IMR-90 (cell line): Measurements from ENCODE around the gene MCRIP2. TPM values are rescaled to one million over a fixed set of nuclear protein-coding genes. Genes with fewer than 3 reads are reported as not detected.

Source experiments
- ATAC-seq: fragments of 200-7000 bp; cut with Tn5 transposase; 2 replicates; pipeline ENCODE4 v1.9.1; 2020; ENCODE audit warnings: low read depth, mild to moderate bottlenecking, moderate library complexity
- BruUV-seq: library from RNA; stranded (reverse); fragments of 400-500 nt; replicated peaks from 2 replicates; lab custom pipeline; 2021; lab: Mats Ljungman, UMichigan
- CTCF ChIA-PET: fragments of 300-600 bp; formaldehyde crosslinking; extraction: SDS; loops from one replicate; lab custom pipeline; 2021; ENCODE audit warnings: antibody characterized with exemption; lab: Yijun Ruan, JAX
- POLR2A ChIA-PET: fragments of 300-600 bp; sonication (Branson Sonifier 250); formaldehyde crosslinking; loops from one replicate; lab custom pipeline; 2022; ENCODE audit warnings: antibody characterized with exemption; ENCODE audit not compliant: unreplicated experiment; lab: Charles Lee
- DNase-seq: peaks from one replicate; pipeline ENCODE4 v3.0.0; 2013
- H2AFZ ChIP-seq: replicated peaks from 2 replicates; pipeline ENCODE3; 2013; ENCODE audit warnings: low read length, mild to moderate bottlenecking; ENCODE audit not compliant: poor library complexity
- H2AK5ac ChIP-seq: 2 replicates; pipeline ENCODE4 v1.6.1; 2013; ENCODE audit warnings: low read depth, low read length, inconsistent platforms
- H2AK9ac ChIP-seq: replicated peaks from 2 replicates; pipeline ENCODE3; 2013; ENCODE audit warnings: mild to moderate bottlenecking, low read depth, low read length, moderate library complexity; ENCODE audit not compliant: poor library complexity
- H2BK120ac ChIP-seq: 2 replicates; pipeline ENCODE4 v1.6.1; 2013; ENCODE audit warnings: low read depth, low read length, inconsistent platforms
- H2BK15ac ChIP-seq: 3 replicates; pipeline ENCODE4 v1.6.1; 2013; ENCODE audit warnings: low read depth, low read length, inconsistent platforms
- H2BK20ac ChIP-seq: 2 replicates; pipeline ENCODE4 v1.6.1; 2013; ENCODE audit warnings: low read depth, mild to moderate bottlenecking, inconsistent platforms, low read length, moderate library complexity
- H2BK5ac ChIP-seq: 2 replicates; pipeline ENCODE4 v1.6.1; 2013; ENCODE audit warnings: mild to moderate bottlenecking, low read depth, low read length, inconsistent platforms; ENCODE audit not compliant: poor library complexity, severe bottlenecking
- H3K14ac ChIP-seq: replicated peaks from 2 replicates; pipeline ENCODE4 v1.6.1; 2013; ENCODE audit warnings: low read depth, low read length, inconsistent platforms
- H3K18ac ChIP-seq: 2 replicates; pipeline ENCODE4 v1.6.1; 2013; ENCODE audit warnings: low read depth, low read length, control low read depth
- H3K23ac ChIP-seq: 2 replicates; pipeline ENCODE4 v1.6.1; 2013; ENCODE audit warnings: low read depth, low read length, inconsistent platforms
- H3K27ac ChIP-seq: 2 replicates; pipeline ENCODE4 v1.5.1; 2013; ENCODE audit warnings: mild to moderate bottlenecking, control low read depth, low read length; ENCODE audit not compliant: insufficient read depth
- H3K27me3 ChIP-seq: 2 replicates; pipeline ENCODE4 v1.6.1; 2013; ENCODE audit warnings: low read length; ENCODE audit not compliant: control insufficient read depth, insufficient read depth
- H3K36me3 ChIP-seq: 2 replicates; pipeline ENCODE4 v1.6.1; 2013; ENCODE audit warnings: low read length, mixed read lengths; ENCODE audit not compliant: control insufficient read depth, insufficient read depth
- H3K4ac ChIP-seq: 2 replicates; pipeline ENCODE4 v1.6.1; 2013; ENCODE audit warnings: low read depth, low read length, inconsistent platforms
- H3K4me1 ChIP-seq: 2 replicates; pipeline ENCODE4 v1.6.1; 2013; ENCODE audit warnings: low read length, mixed read lengths; ENCODE audit not compliant: control insufficient read depth, insufficient read depth
- H3K4me2 ChIP-seq: 2 replicates; pipeline ENCODE4 v1.6.1; 2013; ENCODE audit warnings: low read depth, mild to moderate bottlenecking, control low read depth, low read length, moderate library complexity
- H3K4me3 ChIP-seq: 2 replicates; pipeline ENCODE4 v1.5.1; 2013; ENCODE audit warnings: low read depth, mild to moderate bottlenecking, control low read depth, low read length, moderate library complexity; ENCODE audit not compliant: insufficient read depth
- H3K56ac ChIP-seq: 2 replicates; pipeline ENCODE4 v1.6.1; 2013; ENCODE audit warnings: low read length, inconsistent platforms; ENCODE audit not compliant: insufficient read depth; ENCODE audit errors: extremely low read depth
- H3K79me1 ChIP-seq, 2 experiments: 2 replicates each; pipeline ENCODE4 v1.6.1; 2013; ENCODE audit warnings: low read length in 2 of 2, inconsistent platforms in 1 of 2, low read depth in 1 of 2
- H3K9ac ChIP-seq: 2 replicates; pipeline ENCODE4 v1.6.1; 2013; ENCODE audit warnings: low read depth, low read length, control low read depth
- H3K9me1 ChIP-seq: 2 replicates; pipeline ENCODE4 v1.6.1; 2013; ENCODE audit warnings: low read length, inconsistent platforms; ENCODE audit not compliant: insufficient read depth
- H3K9me3 ChIP-seq: 2 replicates; pipeline ENCODE4 v1.6.1; 2013; ENCODE audit warnings: low read length; ENCODE audit not compliant: control insufficient read depth, insufficient read depth
- H4K20me1 ChIP-seq: 2 replicates; pipeline ENCODE4 v1.6.1; 2013; ENCODE audit warnings: low read length, inconsistent platforms; ENCODE audit not compliant: insufficient read depth
- H4K5ac ChIP-seq: 2 replicates; pipeline ENCODE4 v1.6.1; 2013; ENCODE audit warnings: mild to moderate bottlenecking, low read depth, low read length, control low read depth
- H4K8ac ChIP-seq, 2 experiments: 2 replicates each; pipeline ENCODE4 v1.6.1; 2013; ENCODE audit warnings: low read depth in 2 of 2, low read length in 2 of 2, control low read depth in 1 of 2, inconsistent platforms in 1 of 2
- H4K91ac ChIP-seq: 2 replicates; pipeline ENCODE4 v1.6.1; 2013; ENCODE audit warnings: low read depth, low read length, inconsistent platforms; ENCODE audit not compliant: insufficient read depth
- BHLHE40 ChIP-seq: fragments of 150-350 bp; IDR thresholded peaks from 2 replicates; pipeline ENCODE4 v1.6.1; 2016; ENCODE audit warnings: mild to moderate bottlenecking, low read depth, low read length
- MAFK ChIP-seq: IDR thresholded peaks from 2 replicates; pipeline ENCODE4 v1.6.1; 2012; ENCODE audit warnings: low read depth, low read length, improper control_type of control experiment
- NFE2L2 ChIP-seq: fragments of 150-350 bp; IDR thresholded peaks from 2 replicates; pipeline ENCODE4 v1.6.1; 2016; ENCODE audit warnings: low read depth, mild to moderate bottlenecking, low read length
- RAD21 ChIP-seq: IDR thresholded peaks from 2 replicates; pipeline ENCODE4 v1.6.1; 2012; ENCODE audit warnings: low read length, improper control_type of control experiment
- RCOR1 ChIP-seq: IDR thresholded peaks from 2 replicates; pipeline ENCODE4 v1.6.1; 2012; ENCODE audit warnings: mild to moderate bottlenecking, low read length, improper control_type of control experiment; ENCODE audit not compliant: insufficient replicate concordance
- USF2 ChIP-seq: fragments of 150-350 bp; IDR thresholded peaks from 2 replicates; pipeline ENCODE4 v1.6.1; 2017; ENCODE audit warnings: mild to moderate bottlenecking, antibody characterized with exemption, low read length, low read depth
- WGBS, 2 experiments: methylation state at CpG; one replicate each; pipeline versions ENCODE4 v1.1.5 to v1.1.7; 2013; ENCODE audit warnings: missing lambda C conversion rate in 2 of 2; ENCODE audit not compliant: insufficient read length in 1 of 2; ENCODE audit errors: extremely low coverage in 2 of 2; 5-methylcytosine and 5-hydroxymethylcytosine counted together
- dilution Hi-C: fragments of 300-500 bp; cut with HindIII; formaldehyde crosslinking; loops from one replicate; pipeline ENCODE4 v1.14.3; 2018; ENCODE audit warnings: low sequenced_read_pairs; ENCODE audit not compliant: unreplicated experiment
- in situ Hi-C: fragments of 300-500 bp; cut with MboI; formaldehyde crosslinking; loops from 3 replicates; pipeline ENCODE4 v1.14.3; 2019; ENCODE audit warnings: low sequenced_read_pairs, inconsistent platforms, mixed read lengths
- intact Hi-C: fragments of 100-400 bp; cut with micrococcal nuclease; formaldehyde crosslinking; loops from 2 replicates; pipeline ENCODE4 v1.10.0; 2022
- polyA plus RNA-seq, 3 experiments: library from polyadenylated mRNA; depleted of rRNA; stranded (reverse); fragments of >200 nt; gene quantifications; 2 replicates each; pipeline ENCODE4 v1.2.3, GENCODE V29; 2012; ENCODE audit warnings: low replicate concordance in 1 of 3
- total RNA-seq: library from RNA; depleted of rRNA; stranded (reverse); fragments of >200 nt; gene quantifications from 2 replicates; pipeline ENCODE4 v1.2.3, GENCODE V29; 2012

Gene MCRIP2
- total and polyA plus RNA-seq, 2 of the 4 experiments (the other 2 are of a cell fraction) = 6.3 to 19.6 TPM

GRCh38 chr16:652454-653305 is 11.1 kb downstream of the MCRIP2 start:
- Histone ChIP-seq H3K27me3 (no peaks in the 10 kb centered on the region), H3K4me2 (no peak overlapping the region), H2BK20ac (no peak overlapping the region), H2BK5ac (no peak overlapping the region), H2AK9ac (no peak overlapping the region), H4K20me1 (no peaks in the 10 kb centered on the region), H2BK15ac (no peak overlapping the region), H3K18ac (no peak overlapping the region), H3K9me1 (peaks cover 9% of the 10 kb centered on the region; the same call in 1 of the 2 replicates), H3K27ac (no peak overlapping the region), H3K56ac (no peak overlapping the region), H2BK120ac (no peak overlapping the region), H3K4me3 (no peak overlapping the region), H2AFZ (no peak overlapping the region), H4K8ac (no peak overlapping the region), H2AK5ac (no peak overlapping the region), H3K4me1 (peaks cover 12% of the 10 kb centered on the region), H3K14ac (no peak overlapping the region), H4K91ac (no peak overlapping the region), H4K5ac (no peak overlapping the region), H3K23ac (no peak overlapping the region), H3K9me3 (no peaks in the 10 kb centered on the region), H3K36me3 (peaks cover 3% of the 10 kb centered on the region; the same call in 1 of the 2 replicates), H3K79me1 (peaks cover 10 to 24% of the 10 kb centered on the region in 2 experiments; a peak in 3 of 4 replicates), H3K9ac (no peak overlapping the region), H3K4ac (no peak overlapping the region)
- WGBS, 2 experiments = 73% methylated on average over 8 of the region's 28 CpGs; no CpG with 5 or more reads in 1 of the 2 experiments
- ChIA-PET POLR2A (no interaction called here), CTCF (interaction anchor here (0.7 kb wide), 1 partner anchor 809 kb away, joined by 3 read pairs; no protein-coding TSS in a partner anchor)
- DNase-seq (peak; percentile 13), ATAC-seq (no peak)
- in situ Hi-C loops = no loop called here
- intact Hi-C loops = no loop called here
- dilution Hi-C loops = no loop called here
- TF ChIP-seq USF2 = no peak
- no peak for TF ChIP-seq RCOR1
- no peak for TF ChIP-seq NFE2L2
- TF ChIP-seq BHLHE40 = no peak
- no peak for TF ChIP-seq RAD21
- no peak for TF ChIP-seq MAFK
- BruUV-seq = no TSS peak
